GM19035 (cell line): ENCODE measurements around the gene EPS15.
A peak's percentile ranks its signal among the peaks of the same experiment; 100 is the strongest.
"Not testable (repeated sequence)": the region's sequence is repeated elsewhere in the genome, so short reads cannot be mapped to it uniquely, and the experiment has no call there.

Source experiments
- ATAC-seq: cut with Tn5 transposase; IDR thresholded peaks from one replicate; pipeline ENCODE4 v1.9.1; 2021; ENCODE audit not compliant: unreplicated experiment

Gene EPS15

GRCh38 chr1:51543858-51544257, 24.8 kb upstream of the EPS15 start:
- no peak for ATAC-seq

DNA sequence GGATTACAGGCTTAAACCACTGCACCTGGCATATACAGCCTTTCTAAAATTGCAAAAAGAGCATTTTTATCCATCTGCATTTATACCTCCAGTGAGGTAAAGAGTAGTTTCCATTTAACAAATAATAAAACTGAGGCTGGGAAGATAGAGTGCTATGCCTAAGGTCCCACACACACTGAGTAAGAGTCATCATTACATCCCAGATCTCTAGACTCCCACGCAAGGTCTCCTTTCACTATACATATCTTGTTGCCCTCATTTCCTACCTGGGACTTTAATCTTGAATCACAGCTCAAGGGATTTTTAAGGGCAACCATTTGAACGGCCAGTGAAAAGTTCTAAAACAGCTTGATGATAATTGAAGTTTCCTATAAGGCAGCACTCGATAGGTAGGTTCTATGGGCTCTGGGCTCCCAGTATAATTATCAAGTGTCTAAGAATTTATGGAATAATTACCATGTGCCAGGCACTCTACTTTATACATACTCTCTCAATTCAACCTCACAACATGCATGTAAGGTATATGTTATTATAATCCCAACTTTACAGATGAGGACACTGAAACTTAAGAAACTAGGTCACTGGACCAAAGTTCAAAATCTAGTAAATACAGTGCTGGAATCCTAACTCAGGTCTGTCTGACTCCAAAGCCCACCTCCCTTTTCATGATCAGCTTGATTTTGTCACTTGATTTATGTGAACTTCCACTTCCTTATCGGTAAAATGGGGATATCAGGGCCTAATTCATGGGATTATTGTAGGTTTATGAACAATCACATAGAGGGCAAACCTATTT, 23.3 kb upstream of the EPS15 start:
- no peak for ATAC-seq

DNA sequence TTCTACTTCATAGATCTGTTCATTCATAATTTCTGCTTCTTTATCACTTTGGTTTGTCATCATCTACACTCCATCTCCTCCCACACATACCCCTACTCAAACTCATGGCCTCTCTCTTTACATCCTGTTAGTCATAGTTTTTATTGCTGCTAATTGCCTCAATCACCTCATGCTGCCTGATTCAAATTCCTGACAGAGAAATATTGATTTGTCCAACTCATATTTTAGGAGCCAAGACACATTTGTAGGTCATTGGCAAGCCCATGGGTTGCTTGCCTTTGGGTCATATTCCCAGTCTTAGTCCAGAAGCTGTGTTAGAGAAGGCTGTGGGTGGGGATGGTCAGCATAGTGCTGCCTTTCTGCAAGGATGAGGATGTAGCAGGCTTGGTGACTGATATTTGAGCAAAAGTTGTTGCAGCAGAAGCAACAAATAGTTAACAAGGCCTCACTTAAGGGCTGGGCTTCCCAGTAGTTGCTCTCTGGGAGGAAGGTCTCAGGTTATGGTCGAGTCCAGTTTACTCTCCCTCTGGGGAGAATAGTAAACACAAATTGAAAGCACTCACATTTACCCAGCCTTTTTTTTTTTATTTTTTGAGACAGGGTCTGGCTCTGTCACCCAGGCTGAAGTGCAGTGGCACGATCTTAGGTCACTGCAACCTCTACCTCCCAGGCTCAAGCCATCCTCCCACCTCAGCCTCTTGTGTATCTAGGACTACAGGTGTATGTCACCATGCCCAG, 22.4 kb upstream of the EPS15 start:
- ATAC-seq: no peak

GRCh38 chr1:51537568-51537967, 18.5 kb upstream of the EPS15 start:
- ATAC-seq: no peak

DNA sequence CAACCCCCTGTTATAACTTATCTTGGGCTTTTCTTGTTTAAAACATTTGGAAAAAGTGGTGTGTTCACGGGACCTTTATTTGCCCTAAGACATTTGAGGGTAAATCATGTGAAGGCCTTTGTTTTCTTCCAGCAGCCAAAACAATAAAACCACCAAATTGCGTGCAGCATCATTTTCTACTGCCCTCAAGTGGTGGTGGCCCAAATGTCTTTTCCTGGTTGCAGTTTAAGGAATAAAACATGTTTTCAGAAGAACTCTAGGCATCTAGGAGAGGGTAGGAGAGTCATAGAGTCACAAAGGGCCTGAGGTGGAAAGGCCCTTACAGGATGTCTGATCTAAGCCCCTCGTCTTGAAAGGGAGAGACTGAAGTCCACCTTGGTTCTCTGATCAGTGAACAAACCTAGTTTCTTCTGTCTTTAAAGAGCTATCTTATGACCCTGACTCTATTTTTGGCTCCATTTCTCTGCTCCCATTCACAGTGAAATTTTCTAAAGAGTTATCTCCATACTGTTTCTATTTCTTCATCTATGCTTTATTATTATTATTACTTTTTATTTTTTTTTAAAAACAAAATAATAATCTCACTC, 16.0 kb upstream of the EPS15 start:
- no peak for ATAC-seq

GRCh38 chr1:51534447-51534846, 15.4 kb upstream of the EPS15 start:
- no peak for ATAC-seq

GRCh38 chr1:51532853-51533252, 13.8 kb upstream of the EPS15 start:
- no peak for ATAC-seq

- ATAC-seq: not testable (repeated sequence)
Measured at GRCh38 chr1:51530447-51530846, 11.4 kb upstream of the EPS15 start.

- ATAC-seq: no peak
Measured at GRCh38 chr1:51527144-51527543, 8.1 kb upstream of the EPS15 start.

- no peak for ATAC-seq
Measured at GRCh38 chr1:51526248-51526647, 7.2 kb upstream of the EPS15 start.

GRCh38 chr1:51525295-51525694, 6.2 kb upstream of the EPS15 start:
- ATAC-seq: no peak

DNA sequence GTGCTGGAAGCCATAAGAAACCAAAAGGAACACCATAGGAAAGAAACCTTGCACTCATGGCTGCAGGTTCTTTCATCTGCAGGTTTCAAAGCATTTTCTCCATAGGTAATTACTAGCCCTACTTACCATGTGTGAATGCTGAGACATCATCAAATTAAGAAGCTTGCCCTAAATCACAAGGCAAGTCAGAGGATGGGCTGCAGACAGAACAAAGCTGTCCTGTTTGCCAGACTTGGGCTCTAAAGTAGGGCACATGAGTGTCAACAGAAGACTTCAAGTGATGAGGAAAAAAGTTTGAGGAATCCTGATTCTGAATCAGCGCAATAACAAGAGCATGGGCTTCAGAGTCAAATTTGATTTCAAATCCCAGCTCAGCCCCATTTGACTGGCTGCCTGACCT, 5.8 kb upstream of the EPS15 start:
- no peak for ATAC-seq

DNA sequence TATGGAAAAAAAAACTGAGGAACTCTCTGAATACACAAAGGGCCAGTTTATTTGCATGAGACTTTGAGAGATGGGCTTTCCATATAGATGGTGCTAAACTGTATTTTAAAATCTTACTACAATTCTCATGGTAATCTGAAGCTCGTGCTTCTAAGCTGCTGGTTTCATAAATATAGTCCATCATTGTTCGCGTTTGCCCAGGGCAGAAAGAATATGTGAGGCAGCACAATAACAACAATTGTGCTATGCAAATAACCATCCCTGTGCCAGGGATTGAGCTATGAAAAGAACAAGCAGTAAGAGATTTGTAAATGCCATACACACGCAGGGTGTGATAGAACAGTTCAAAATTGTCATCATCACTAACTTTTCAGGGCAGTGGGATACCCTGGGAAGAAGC, 4.9 kb upstream of the EPS15 start:
- no peak for ATAC-seq

DNA sequence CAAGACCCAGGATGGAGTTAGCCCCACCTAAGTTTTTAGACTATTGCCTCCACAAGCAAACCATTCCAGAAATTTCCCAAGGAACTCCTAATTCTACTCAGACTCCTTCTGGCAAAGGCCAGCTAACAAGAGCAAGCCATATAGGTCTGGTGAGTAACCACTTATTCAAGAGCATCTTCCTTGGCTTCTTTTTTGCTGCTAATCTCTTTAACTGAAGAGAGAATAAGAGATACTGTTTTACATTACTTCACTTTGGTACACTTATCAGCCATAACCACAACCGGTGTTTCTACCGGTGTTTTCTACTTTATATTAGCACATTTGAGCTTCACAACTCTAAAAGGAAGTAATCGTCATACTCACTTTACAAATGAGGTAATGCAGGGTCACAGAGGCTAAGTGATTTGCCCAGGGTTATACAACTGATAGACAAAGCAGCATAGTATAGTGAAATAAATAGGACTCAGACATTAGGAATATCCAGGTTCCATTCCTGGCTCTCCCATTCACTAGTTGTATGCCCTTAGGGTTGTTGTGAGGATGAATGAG, 1.7 kb upstream of the EPS15 start:
- no peak for ATAC-seq

- no peak for ATAC-seq
Measured at GRCh38 chr1:51519865-51520699, 1.0 kb upstream of the EPS15 start.

GRCh38 chr1:51518586-51519047, 449 bp downstream of the EPS15 start:
- peak; percentile 46 for ATAC-seq

DNA sequence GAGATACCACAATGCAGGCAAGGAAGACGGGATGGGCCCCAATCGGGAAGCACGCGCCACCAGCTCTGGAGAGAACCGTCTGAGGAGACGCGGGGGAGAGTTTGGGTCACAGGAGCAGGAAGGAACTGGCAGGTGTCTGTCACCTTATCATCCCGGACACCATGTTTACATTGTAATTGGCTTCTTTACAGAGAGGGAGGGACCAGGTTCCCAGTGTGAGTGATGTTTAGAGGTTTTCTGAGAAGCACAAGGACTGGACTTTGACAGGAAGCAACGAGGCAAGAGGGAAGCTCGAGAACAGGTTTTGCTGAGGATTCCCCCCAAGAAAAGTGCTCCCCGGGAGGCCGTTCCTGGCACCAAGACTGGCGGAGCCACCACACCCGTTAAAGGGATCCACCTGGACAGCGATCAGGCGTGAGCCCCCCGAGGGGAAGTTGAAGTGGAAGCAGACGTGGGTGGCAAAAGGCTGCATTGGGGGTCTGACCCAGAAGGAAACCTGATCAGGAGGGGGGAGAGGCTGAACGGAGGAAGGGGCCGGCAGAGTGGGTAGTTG, 957 bp downstream of the EPS15 start:
- no peak for ATAC-seq

DNA sequence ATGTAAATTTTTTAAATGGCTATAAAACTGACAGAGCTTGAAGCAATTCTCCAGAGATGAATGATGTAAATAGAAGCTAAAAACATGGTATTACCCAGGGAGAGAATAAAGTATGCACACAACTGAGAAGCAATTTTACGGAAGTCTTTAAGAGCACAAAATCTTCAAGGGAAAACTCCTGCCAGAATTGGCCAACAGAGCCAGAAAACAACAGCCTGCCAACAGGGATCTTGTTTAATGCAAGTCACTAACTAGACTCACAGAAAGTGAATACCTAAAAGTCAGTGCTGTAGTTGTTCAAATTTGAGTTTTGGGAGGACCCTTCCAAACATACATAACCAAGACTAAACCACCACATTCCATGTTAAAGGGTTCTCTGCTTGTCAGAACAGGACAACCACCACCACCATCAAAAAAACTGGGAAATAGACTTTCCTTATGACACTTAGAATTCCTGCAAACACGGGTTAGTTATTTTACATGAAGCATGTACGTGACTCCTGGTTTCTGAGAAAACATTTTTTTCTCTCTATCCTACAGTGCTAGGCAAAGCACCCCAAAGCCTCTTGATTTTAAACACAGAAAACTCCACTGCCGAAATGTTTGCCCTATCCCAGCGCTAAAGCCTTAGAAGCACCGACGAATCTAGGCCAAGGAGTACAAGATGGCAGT, 1.6 kb downstream of the EPS15 start:
- ATAC-seq: no peak

- ATAC-seq: no peak
Measured at GRCh38 chr1:51516649-51517158, 2.4 kb downstream of the EPS15 start.
